Measurements from ENCODE around the gene RHOH.

RHOH gene

DNA sequence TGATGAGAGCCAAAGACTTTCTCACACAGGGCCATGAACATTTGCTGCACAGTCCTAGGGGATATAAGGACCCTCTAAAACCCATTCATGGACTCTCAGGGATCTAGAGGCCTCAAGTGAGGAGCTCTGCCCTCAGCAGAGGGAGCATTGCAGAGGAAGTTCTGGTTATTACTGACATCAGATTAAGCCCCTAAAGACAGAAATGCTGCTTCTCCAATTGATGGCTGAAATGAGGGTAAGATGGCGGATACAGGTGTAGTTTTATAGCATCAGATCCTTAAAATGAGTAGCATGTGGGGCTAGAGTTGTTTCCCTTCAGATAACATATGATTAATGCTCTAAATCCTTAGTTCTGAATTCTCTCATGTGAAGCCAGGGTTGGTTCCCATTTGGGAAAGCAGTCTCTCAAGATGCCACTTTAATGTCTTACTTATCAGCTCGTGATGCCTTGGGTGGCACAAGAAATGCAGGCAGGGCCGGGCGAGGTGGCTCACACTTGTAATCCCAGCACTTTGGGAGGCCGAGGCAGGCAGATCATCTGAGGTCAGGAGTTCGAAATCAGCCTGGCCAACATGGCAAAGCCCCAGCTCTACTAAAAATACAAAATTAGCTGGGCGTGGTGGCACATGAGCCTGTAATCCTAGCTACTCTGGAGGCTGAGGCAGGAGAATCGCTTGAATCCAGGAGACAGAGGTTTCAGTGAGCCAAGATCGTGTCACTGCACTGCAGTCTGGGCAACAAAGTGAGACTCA, 7.9 kb downstream of the RHOH start:
- TF ChIP-seq TEAD4 (IDR thresholded peaks at IDR 0.05) (no peak), TCF12 (IDR thresholded peaks at IDR 0.05; ENCODE audit: low read depth) (no peak), YY1 (IDR thresholded peaks at IDR 0.05; ENCODE audit: low read depth) (no peak), CREB1 (IDR thresholded peaks at IDR 0.05; ENCODE audit: low read depth) (no peak), TAF1 (IDR thresholded peaks at IDR 0.05; ENCODE audit: low read depth) (no peak), FOXM1 (IDR thresholded peaks at IDR 0.05; ENCODE audit: borderline replicate concordance, low read depth) (no peak)
- TF ChIP-seq, protein P1, sequence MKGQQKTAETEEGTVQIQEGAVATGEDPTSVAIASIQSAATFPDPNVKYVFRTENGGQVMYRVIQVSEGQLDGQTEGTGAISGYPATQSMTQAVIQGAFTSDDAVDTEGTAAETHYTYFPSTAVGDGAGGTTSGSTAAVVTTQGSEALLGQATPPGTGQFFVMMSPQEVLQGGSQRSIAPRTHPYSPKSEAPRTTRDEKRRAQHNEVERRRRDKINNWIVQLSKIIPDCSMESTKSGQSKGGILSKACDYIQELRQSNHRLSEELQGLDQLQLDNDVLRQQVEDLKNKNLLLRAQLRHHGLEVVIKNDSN (IDR thresholded peaks at IDR 0.05): no peak

- TF ChIP-seq TEAD4 (IDR thresholded peaks at IDR 0.05) (no peak), EP300 (IDR thresholded peaks at IDR 0.05; ENCODE audit: borderline replicate concordance) (no peak), ZBTB7A (IDR thresholded peaks at IDR 0.05; ENCODE audit: low read depth) (no peak)
Observed at GRCh38 chr4:40205259-40206198, 8.7 kb downstream of the RHOH start.

DNA sequence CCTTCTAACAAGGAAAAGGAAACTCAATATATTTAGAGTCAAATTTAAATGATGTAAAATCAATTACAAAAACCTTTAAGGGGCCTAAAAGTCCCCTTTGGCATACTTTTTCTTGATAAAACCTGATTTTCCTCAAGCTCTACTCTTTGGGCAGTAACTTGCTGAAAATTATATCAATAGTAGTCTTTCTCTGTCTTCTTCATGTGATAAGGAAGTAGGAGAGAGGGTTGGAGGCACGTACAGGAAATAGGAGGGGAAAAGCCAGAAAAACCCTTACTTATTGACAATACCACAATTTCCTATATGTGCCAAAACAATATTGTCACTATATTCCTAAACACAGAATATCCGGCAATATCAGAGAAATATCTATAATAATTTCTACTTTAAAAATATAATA, 9.6 kb downstream of the RHOH start:
- TF ChIP-seq TCF12 (IDR thresholded peaks at IDR 0.05; ENCODE audit: low read depth): no peak

DNA sequence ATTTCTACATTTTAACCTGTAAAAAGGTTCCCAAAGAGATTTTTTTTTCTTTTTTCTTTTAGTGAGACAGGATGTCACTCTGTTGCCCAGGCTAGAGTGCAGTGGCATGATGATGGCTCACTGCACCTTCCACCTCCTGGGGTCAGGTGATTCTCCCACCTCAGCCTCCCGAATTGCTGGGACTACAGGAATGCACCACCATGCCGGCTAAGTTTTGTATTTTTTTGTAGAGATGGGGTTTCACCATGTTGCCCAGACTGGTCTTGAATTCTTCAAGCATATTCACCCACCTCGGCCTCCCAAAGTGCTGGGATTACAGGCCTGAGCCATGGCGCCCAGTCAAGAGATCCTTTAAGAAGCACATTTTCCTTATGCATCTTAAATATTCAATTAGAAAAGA, 12.6 kb downstream of the RHOH start:
- no peak for TF ChIP-seq EP300 (IDR thresholded peaks at IDR 0.05; ENCODE audit: borderline replicate concordance)
- no peak for TF ChIP-seq CREB1 (IDR thresholded peaks at IDR 0.05; ENCODE audit: low read depth)
- TF ChIP-seq, protein P2, sequence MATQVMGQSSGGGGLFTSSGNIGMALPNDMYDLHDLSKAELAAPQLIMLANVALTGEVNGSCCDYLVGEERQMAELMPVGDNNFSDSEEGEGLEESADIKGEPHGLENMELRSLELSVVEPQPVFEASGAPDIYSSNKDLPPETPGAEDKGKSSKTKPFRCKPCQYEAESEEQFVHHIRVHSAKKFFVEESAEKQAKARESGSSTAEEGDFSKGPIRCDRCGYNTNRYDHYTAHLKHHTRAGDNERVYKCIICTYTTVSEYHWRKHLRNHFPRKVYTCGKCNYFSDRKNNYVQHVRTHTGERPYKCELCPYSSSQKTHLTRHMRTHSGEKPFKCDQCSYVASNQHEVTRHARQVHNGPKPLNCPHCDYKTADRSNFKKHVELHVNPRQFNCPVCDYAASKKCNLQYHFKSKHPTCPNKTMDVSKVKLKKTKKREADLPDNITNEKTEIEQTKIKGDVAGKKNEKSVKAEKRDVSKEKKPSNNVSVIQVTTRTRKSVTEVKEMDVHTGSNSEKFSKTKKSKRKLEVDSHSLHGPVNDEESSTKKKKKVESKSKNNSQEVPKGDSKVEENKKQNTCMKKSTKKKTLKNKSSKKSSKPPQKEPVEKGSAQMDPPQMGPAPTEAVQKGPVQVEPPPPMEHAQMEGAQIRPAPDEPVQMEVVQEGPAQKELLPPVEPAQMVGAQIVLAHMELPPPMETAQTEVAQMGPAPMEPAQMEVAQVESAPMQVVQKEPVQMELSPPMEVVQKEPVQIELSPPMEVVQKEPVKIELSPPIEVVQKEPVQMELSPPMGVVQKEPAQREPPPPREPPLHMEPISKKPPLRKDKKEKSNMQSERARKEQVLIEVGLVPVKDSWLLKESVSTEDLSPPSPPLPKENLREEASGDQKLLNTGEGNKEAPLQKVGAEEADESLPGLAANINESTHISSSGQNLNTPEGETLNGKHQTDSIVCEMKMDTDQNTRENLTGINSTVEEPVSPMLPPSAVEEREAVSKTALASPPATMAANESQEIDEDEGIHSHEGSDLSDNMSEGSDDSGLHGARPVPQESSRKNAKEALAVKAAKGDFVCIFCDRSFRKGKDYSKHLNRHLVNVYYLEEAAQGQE (IDR thresholded peaks at IDR 0.05; ENCODE audit: low read depth): no peak
- TF ChIP-seq MAX (IDR thresholded peaks at IDR 0.05): no peak
- no peak for TF ChIP-seq TCF12 (IDR thresholded peaks at IDR 0.05; ENCODE audit: low read depth)
- TF ChIP-seq ZBTB7A (IDR thresholded peaks at IDR 0.05; ENCODE audit: low read depth): no peak
- TF ChIP-seq, protein P1 (IDR thresholded peaks at IDR 0.05): no peak
- TF ChIP-seq NFIC (IDR thresholded peaks at IDR 0.05): no peak

DNA sequence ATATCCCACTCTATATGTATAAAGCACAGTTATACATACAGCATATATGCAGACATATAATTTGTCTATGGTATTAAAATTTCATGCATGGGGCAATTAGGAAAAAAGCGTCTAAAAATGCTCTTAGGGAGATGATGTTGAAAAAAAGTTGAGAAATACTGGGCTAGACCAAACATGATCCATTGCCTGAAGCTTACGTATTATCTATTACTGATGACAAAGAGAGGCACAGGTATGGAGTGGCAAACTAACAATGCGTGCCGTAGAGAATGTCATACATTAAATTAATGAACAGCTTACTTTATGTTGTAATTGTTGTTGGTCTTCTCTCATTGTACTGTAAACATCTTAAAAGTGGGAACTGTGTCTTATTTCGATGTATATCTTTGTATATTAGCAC, 13.9 kb downstream of the RHOH start:
- TF ChIP-seq EP300 (IDR thresholded peaks at IDR 0.05; ENCODE audit: borderline replicate concordance) (no peak), CEBPB (IDR thresholded peaks at IDR 0.05) (no peak), TEAD4 (IDR thresholded peaks at IDR 0.05) (no peak), ZBTB7A (IDR thresholded peaks at IDR 0.05; ENCODE audit: low read depth) (no peak), YY1 (IDR thresholded peaks at IDR 0.05; ENCODE audit: low read depth) (no peak), TCF12 (IDR thresholded peaks at IDR 0.05; ENCODE audit: low read depth) (no peak), CREB1 (IDR thresholded peaks at IDR 0.05; ENCODE audit: low read depth) (no peak)

DNA sequence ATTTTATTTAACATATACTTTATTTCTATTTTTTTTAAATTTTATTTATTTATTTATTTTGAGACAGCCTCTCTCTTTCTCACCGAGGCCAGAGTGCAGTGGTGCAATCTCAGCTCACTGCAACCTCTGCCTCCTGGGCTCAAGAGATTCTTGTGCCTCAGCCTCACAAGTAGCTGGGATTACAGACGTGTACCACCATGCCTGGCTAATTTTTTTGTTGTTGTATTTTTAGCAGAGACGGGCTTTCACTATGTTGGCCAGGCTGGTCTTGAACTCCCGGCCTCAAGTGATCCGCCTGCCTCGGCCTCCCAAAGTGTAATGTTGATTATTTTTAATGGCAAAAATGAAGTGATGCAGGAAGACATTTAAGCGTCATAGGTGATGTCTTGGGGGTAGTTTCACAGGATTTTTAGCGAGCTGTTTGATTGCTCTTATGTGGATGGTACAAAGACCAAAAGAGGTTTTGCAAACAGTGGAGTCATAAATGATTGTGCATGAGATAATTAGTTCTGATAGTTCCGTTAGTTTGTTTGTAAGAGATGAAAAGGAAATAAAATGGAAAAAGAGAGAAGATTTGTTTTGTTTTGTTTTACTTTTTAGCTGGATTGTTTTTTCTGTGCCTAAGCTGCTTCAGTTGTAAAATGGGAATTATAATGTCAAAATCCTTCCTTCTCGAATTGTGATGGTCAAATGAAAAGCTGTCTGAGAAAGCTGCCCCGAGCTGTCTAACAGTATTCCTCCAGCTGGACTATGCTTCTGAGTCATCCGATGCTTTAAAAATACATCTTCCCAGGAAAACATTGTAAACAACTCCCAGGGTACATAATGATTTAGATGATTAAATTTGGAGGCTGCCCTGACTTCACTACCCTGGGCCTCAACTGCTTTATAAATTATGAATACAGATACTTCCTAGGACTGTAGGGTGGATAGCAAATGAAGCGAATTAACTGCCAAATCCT, 14.7 kb downstream of the RHOH start:
- TF ChIP-seq YY1 (IDR thresholded peaks at IDR 0.05; ENCODE audit: low read depth) (no peak), EGR1 (IDR thresholded peaks at IDR 0.05) (no peak), TAF1 (IDR thresholded peaks at IDR 0.05; ENCODE audit: low read depth) (no peak), MAX (IDR thresholded peaks at IDR 0.05) (no peak), NFIC (IDR thresholded peaks at IDR 0.05) (no peak), TEAD4 (IDR thresholded peaks at IDR 0.05) (no peak), ZBTB7A (IDR thresholded peaks at IDR 0.05; ENCODE audit: low read depth) (no peak), TCF12 (IDR thresholded peaks at IDR 0.05; ENCODE audit: low read depth) (no peak), RAD21 (IDR thresholded peaks at IDR 0.05; ENCODE audit: low read depth) (no peak), FOXM1 (IDR thresholded peaks at IDR 0.05; ENCODE audit: borderline replicate concordance, low read depth) (no peak)
- TF ChIP-seq, protein P1 (IDR thresholded peaks at IDR 0.05): no peak
